Osteocyte (in vitro differentiated cells): ENCODE data around the gene GRP. TPM values are rescaled to one million over a fixed set of nuclear protein-coding genes. Genes with fewer than 3 reads are reported as not detected.
"Not testable (repeated sequence)": the region's sequence is repeated elsewhere in the genome, so short reads cannot be mapped to it uniquely, and the experiment has no call there.

Source experiments
- DNase-seq: peaks from one replicate; pipeline ENCODE4 v3.0.0; 2021; ENCODE audit warnings: mixed read lengths; ENCODE audit not compliant: unreplicated experiment; ENCODE audit errors: extremely low spot score
- H3K27ac Mint-ChIP-seq: one replicate; pipeline ENCODE4 v1.8.0; 2021; ENCODE audit warnings: mild to moderate bottlenecking, mixed read lengths; ENCODE audit not compliant: unreplicated experiment
- H3K27me3 Mint-ChIP-seq: one replicate; pipeline ENCODE4 v1.8.0; 2021; ENCODE audit warnings: mixed read lengths; ENCODE audit not compliant: unreplicated experiment
- H3K36me3 Mint-ChIP-seq: one replicate; pipeline ENCODE4 v1.8.0; 2021; ENCODE audit warnings: mixed read lengths; ENCODE audit not compliant: unreplicated experiment
- H3K4me1 Mint-ChIP-seq: one replicate; pipeline ENCODE4 v1.8.0; 2021; ENCODE audit warnings: mixed read lengths; ENCODE audit not compliant: unreplicated experiment
- H3K4me3 Mint-ChIP-seq: one replicate; pipeline ENCODE4 v1.8.0; 2021; ENCODE audit warnings: mild to moderate bottlenecking, moderate library complexity, mixed read lengths; ENCODE audit not compliant: unreplicated experiment
- H3K9me3 Mint-ChIP-seq: one replicate; pipeline ENCODE4 v1.8.0; 2021; ENCODE audit warnings: mixed read lengths; ENCODE audit not compliant: unreplicated experiment
- total RNA-seq: library from RNA; stranded (reverse); gene quantifications from 2 replicates; pipeline ENCODE4 v1.2.1, GENCODE V29; 2021
- TF ChIP-seq, protein P1 (sequence below): fragments of 200-600 bp; sonication (generic); IDR thresholded peaks from 2 replicates; pipeline ENCODE4 v1.5.0; 2021; ENCODE audit warnings: antibody characterized with exemption, mild to moderate bottlenecking, moderate library complexity

The GRP gene
- total RNA-seq, 1 donor from 2014 or later: not detected

DNA sequence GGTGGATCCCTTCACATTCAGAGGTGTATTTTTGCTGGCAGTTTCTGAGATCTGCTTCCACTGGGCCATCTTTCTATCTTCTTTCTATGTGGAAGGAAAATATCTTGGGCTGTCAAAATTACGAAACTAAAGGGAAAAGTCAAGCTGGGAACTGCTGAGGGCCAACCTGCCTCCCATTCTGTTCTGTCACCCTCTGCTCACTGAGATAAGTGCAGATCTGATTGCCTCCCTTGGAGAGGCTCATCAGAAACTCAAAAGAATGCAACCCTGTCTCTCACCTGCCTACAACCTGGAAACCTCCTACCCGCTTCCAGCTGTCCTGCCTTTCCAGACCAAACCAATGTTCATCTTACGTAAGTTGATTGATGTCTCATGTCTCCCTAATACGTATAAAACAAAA lies 26.8 kb downstream of the GRP start:
- Mint-ChIP-seq H3K9me3 (no peaks in the 10 kb centered on the region), H3K27me3 (peaks cover 76% of the 10 kb centered on the region), H3K36me3 (no peaks in the 10 kb centered on the region), H3K4me3 (no peak overlapping the region), H3K4me1 (peaks cover 1% of the 10 kb centered on the region), H3K27ac (no peak overlapping the region)
- TF ChIP-seq, protein P1, sequence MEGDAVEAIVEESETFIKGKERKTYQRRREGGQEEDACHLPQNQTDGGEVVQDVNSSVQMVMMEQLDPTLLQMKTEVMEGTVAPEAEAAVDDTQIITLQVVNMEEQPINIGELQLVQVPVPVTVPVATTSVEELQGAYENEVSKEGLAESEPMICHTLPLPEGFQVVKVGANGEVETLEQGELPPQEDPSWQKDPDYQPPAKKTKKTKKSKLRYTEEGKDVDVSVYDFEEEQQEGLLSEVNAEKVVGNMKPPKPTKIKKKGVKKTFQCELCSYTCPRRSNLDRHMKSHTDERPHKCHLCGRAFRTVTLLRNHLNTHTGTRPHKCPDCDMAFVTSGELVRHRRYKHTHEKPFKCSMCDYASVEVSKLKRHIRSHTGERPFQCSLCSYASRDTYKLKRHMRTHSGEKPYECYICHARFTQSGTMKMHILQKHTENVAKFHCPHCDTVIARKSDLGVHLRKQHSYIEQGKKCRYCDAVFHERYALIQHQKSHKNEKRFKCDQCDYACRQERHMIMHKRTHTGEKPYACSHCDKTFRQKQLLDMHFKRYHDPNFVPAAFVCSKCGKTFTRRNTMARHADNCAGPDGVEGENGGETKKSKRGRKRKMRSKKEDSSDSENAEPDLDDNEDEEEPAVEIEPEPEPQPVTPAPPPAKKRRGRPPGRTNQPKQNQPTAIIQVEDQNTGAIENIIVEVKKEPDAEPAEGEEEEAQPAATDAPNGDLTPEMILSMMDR: no peak
- no peak for DNase-seq

DNA sequence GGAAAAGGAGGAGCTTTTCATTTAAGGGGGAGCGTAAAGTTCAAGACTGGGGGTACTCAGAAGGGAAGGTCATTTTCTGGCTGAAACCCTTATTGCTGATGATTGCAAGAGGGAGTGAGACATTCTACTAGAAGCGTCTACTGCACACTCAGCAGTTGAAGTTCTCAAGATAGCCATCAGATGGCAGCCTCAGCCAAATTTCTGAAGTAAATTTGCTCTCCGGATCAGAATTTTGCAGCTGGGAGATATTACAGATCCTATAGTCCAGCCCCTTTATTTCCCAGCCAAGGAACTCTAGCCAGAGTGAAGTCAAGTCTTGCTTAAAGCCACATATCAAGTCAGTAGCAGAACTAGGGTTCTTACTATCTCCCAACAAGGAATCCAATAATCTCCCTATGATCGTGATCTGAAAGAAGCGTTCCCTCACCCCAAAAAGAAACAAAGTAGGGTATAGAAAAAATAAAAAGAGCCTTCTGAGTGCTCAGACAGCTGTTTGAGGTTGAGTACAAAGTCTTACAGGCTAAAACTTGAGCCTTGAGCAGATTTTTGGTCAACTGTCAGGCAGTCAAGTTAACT lies 29.3 kb downstream of the GRP start:
- Mint-ChIP-seq H3K9me3 (no peaks in the 10 kb centered on the region), H3K27ac (no peak overlapping the region), H3K4me3 (no peak overlapping the region), H3K36me3 (no peaks in the 10 kb centered on the region), H3K27me3 (peaks cover 89% of the 10 kb centered on the region), H3K4me1 (peaks cover 1% of the 10 kb centered on the region)
- DNase-seq: no peak
- TF ChIP-seq, protein P1: peak; percentile 84

DNA sequence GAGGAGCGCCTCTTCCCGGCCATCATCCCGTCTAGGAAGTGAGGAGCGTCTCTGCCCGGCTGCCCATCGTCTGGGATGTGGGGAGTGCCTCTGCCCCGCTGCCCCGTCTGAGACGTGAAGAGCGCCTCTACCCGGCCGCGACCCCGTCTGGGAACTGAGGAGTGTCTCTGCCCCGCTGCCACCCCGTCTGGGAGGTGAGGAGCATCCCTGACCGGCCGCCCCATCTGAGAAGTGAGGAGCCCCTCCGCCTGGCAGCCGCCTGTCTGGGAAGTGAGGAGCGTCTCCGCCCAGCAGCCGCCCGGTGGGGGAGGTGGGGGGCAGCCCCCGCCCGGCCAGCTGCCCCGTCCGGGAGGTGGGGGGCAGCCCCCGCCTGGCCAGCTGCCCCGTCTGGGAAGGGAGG lies 35.5 kb downstream of the GRP start:
- H3K27ac Mint-ChIP-seq, H3K9me3 Mint-ChIP-seq, H3K4me1 Mint-ChIP-seq, H3K36me3 Mint-ChIP-seq, H3K4me3 Mint-ChIP-seq, DNase-seq: not testable (repeated sequence)
- peaks cover 63% of the 10 kb centered on the region for H3K27me3 Mint-ChIP-seq

DNA sequence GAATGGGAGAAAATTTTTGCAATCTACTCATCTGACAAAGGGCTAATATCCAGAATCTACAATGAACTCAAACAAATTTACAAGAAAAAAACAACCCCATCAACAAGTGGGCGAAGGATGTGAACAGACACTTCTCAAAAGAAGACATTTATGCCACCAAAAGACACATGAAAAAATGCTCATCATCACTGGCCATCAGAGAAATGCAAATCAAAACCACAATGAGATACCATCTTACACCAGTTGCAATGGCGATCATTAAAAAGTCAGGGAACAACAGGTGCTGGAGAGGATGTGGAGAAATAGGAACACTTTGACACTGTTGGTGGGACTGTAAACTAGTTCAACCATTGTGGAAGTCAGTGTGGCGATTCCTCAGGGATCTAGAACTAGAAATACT lies 41.9 kb downstream of the GRP start:
- not testable (repeated sequence) for DNase-seq
- peaks cover 82% of the 10 kb centered on the region for H3K27me3 Mint-ChIP-seq

DNA sequence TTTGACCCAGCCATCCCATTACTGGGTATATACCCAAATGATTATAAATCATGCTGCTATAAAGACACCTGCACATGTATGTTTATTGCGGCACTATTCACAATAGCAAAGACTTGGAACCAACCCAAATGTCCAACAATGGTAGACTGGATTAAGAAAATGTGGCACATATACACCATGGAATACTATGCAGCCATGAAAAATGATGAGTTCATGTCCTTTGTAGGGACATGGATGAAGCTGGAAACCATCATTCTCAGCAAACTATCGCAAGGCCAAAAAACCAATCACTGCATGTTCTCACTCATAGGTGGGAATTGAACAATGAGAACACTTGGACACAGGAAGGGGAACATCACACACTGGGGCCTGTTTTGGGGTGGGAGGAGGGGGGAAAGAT lies 42.3 kb downstream of the GRP start:
- not testable (repeated sequence) for H3K27ac Mint-ChIP-seq, H3K36me3 Mint-ChIP-seq, H3K9me3 Mint-ChIP-seq, DNase-seq, H3K4me3 Mint-ChIP-seq, H3K4me1 Mint-ChIP-seq
- H3K27me3 Mint-ChIP-seq: peaks cover 85% of the 10 kb centered on the region

More for the DNA sequence above, 41.9 kb downstream of the GRP start:
- not testable (repeated sequence) for H3K4me1 Mint-ChIP-seq, H3K9me3 Mint-ChIP-seq, H3K4me3 Mint-ChIP-seq, H3K36me3 Mint-ChIP-seq, H3K27ac Mint-ChIP-seq

DNA sequence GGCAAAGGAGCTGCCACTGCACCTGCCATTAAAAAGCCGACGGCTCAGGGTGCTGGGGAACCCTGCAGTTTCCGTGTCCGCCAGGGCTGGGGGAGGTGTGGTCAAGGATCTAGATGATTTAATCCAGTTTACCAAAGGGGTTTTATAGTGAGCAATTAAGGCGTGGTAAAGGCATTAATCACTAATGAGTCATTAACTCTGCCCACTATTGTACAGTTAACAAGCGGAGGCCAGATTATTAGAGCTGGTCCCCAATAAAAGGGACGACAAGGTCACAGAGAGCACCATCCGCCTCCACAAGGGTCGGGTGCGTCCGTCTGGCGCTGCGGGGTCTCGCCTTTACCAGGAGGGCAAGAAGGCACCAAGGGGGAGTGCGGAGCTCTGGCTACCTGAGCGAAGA lies 43.7 kb downstream of the GRP start:
- Mint-ChIP-seq H3K4me1 (peaks cover 18% of the 10 kb centered on the region), H3K27ac (no peak overlapping the region), H3K36me3 (no peaks in the 10 kb centered on the region), H3K4me3 (no peak overlapping the region), H3K9me3 (no peaks in the 10 kb centered on the region), H3K27me3 (peaks cover 89% of the 10 kb centered on the region)
- TF ChIP-seq, protein P1: no peak
- DNase-seq: no peak
